H1 (cell line): ENCODE measurements around the gene MIXL1.

Experiments
- JUND ChIP-seq: IDR thresholded peaks from 2 replicates; pipeline ENCODE4 v1.6.1; 2011; ENCODE audit warnings: mild to moderate bottlenecking, improper control_type of control experiment, low read length
- RFX5 ChIP-seq: IDR thresholded peaks from 2 replicates; pipeline ENCODE4 v1.6.1; 2011; ENCODE audit warnings: low read depth, low read length, improper control_type of control experiment, borderline replicate concordance
- SP2 ChIP-seq: IDR thresholded peaks from 2 replicates; pipeline ENCODE4 v1.6.1; 2012; ENCODE audit warnings: mild to moderate bottlenecking, low read length, inconsistent platforms

- TF ChIP-seq RFX5 (no peak), JUND (no peak), SP2 (no peak)
Measured at GRCh38 chr1:226268421-226269124, 45.1 kb downstream of the MIXL1 start.
